IMR-90 (cell line): ENCODE results near the gene CPB2. TPM values are rescaled to one million over a fixed set of nuclear protein-coding genes. Genes with fewer than 3 reads are reported as not detected.

Source experiments
- ATAC-seq: fragments of 200-7000 bp; cut with Tn5 transposase; 2 replicates; pipeline ENCODE4 v1.9.1; 2020; ENCODE audit warnings: low read depth, mild to moderate bottlenecking, moderate library complexity
- BruUV-seq: library from RNA; stranded (reverse); fragments of 400-500 nt; replicated peaks from 2 replicates; lab custom pipeline; 2021; lab: Mats Ljungman, UMichigan
- CTCF ChIA-PET: fragments of 300-600 bp; formaldehyde crosslinking; extraction: SDS; loops from one replicate; lab custom pipeline; 2021; ENCODE audit warnings: antibody characterized with exemption; lab: Yijun Ruan, JAX
- POLR2A ChIA-PET: fragments of 300-600 bp; sonication (Branson Sonifier 250); formaldehyde crosslinking; loops from one replicate; lab custom pipeline; 2022; ENCODE audit warnings: antibody characterized with exemption; ENCODE audit not compliant: unreplicated experiment; lab: Charles Lee
- DNase-seq: peaks from one replicate; pipeline ENCODE4 v3.0.0; 2013
- H2AFZ ChIP-seq: replicated peaks from 2 replicates; pipeline ENCODE3; 2013; ENCODE audit warnings: low read length, mild to moderate bottlenecking; ENCODE audit not compliant: poor library complexity
- H2AK5ac ChIP-seq: 2 replicates; pipeline ENCODE4 v1.6.1; 2013; ENCODE audit warnings: low read depth, low read length, inconsistent platforms
- H2AK9ac ChIP-seq: replicated peaks from 2 replicates; pipeline ENCODE3; 2013; ENCODE audit warnings: mild to moderate bottlenecking, low read depth, low read length, moderate library complexity; ENCODE audit not compliant: poor library complexity
- H2BK120ac ChIP-seq: 2 replicates; pipeline ENCODE4 v1.6.1; 2013; ENCODE audit warnings: low read depth, low read length, inconsistent platforms
- H2BK15ac ChIP-seq: 3 replicates; pipeline ENCODE4 v1.6.1; 2013; ENCODE audit warnings: low read depth, low read length, inconsistent platforms
- H2BK20ac ChIP-seq: 2 replicates; pipeline ENCODE4 v1.6.1; 2013; ENCODE audit warnings: low read depth, mild to moderate bottlenecking, inconsistent platforms, low read length, moderate library complexity
- H2BK5ac ChIP-seq: 2 replicates; pipeline ENCODE4 v1.6.1; 2013; ENCODE audit warnings: mild to moderate bottlenecking, low read depth, low read length, inconsistent platforms; ENCODE audit not compliant: poor library complexity, severe bottlenecking
- H3K14ac ChIP-seq: replicated peaks from 2 replicates; pipeline ENCODE4 v1.6.1; 2013; ENCODE audit warnings: low read depth, low read length, inconsistent platforms
- H3K18ac ChIP-seq: 2 replicates; pipeline ENCODE4 v1.6.1; 2013; ENCODE audit warnings: low read depth, low read length, control low read depth
- H3K23ac ChIP-seq: 2 replicates; pipeline ENCODE4 v1.6.1; 2013; ENCODE audit warnings: low read depth, low read length, inconsistent platforms
- H3K27ac ChIP-seq: 2 replicates; pipeline ENCODE4 v1.5.1; 2013; ENCODE audit warnings: mild to moderate bottlenecking, control low read depth, low read length; ENCODE audit not compliant: insufficient read depth
- H3K27me3 ChIP-seq: 2 replicates; pipeline ENCODE4 v1.6.1; 2013; ENCODE audit warnings: low read length; ENCODE audit not compliant: control insufficient read depth, insufficient read depth
- H3K36me3 ChIP-seq: 2 replicates; pipeline ENCODE4 v1.6.1; 2013; ENCODE audit warnings: low read length, mixed read lengths; ENCODE audit not compliant: control insufficient read depth, insufficient read depth
- H3K4ac ChIP-seq: 2 replicates; pipeline ENCODE4 v1.6.1; 2013; ENCODE audit warnings: low read depth, low read length, inconsistent platforms
- H3K4me1 ChIP-seq: 2 replicates; pipeline ENCODE4 v1.6.1; 2013; ENCODE audit warnings: low read length, mixed read lengths; ENCODE audit not compliant: control insufficient read depth, insufficient read depth
- H3K4me2 ChIP-seq: 2 replicates; pipeline ENCODE4 v1.6.1; 2013; ENCODE audit warnings: low read depth, mild to moderate bottlenecking, control low read depth, low read length, moderate library complexity
- H3K4me3 ChIP-seq: 2 replicates; pipeline ENCODE4 v1.5.1; 2013; ENCODE audit warnings: low read depth, mild to moderate bottlenecking, control low read depth, low read length, moderate library complexity; ENCODE audit not compliant: insufficient read depth
- H3K56ac ChIP-seq: 2 replicates; pipeline ENCODE4 v1.6.1; 2013; ENCODE audit warnings: low read length, inconsistent platforms; ENCODE audit not compliant: insufficient read depth; ENCODE audit errors: extremely low read depth
- H3K79me1 ChIP-seq, 2 experiments: 2 replicates each; pipeline ENCODE4 v1.6.1; 2013; ENCODE audit warnings: low read length in 2 of 2, inconsistent platforms in 1 of 2, low read depth in 1 of 2
- H3K9ac ChIP-seq: 2 replicates; pipeline ENCODE4 v1.6.1; 2013; ENCODE audit warnings: low read depth, low read length, control low read depth
- H3K9me1 ChIP-seq: 2 replicates; pipeline ENCODE4 v1.6.1; 2013; ENCODE audit warnings: low read length, inconsistent platforms; ENCODE audit not compliant: insufficient read depth
- H3K9me3 ChIP-seq: 2 replicates; pipeline ENCODE4 v1.6.1; 2013; ENCODE audit warnings: low read length; ENCODE audit not compliant: control insufficient read depth, insufficient read depth
- H4K20me1 ChIP-seq: 2 replicates; pipeline ENCODE4 v1.6.1; 2013; ENCODE audit warnings: low read length, inconsistent platforms; ENCODE audit not compliant: insufficient read depth
- H4K5ac ChIP-seq: 2 replicates; pipeline ENCODE4 v1.6.1; 2013; ENCODE audit warnings: mild to moderate bottlenecking, low read depth, low read length, control low read depth
- H4K8ac ChIP-seq, 2 experiments: 2 replicates each; pipeline ENCODE4 v1.6.1; 2013; ENCODE audit warnings: low read depth in 2 of 2, low read length in 2 of 2, control low read depth in 1 of 2, inconsistent platforms in 1 of 2
- H4K91ac ChIP-seq: 2 replicates; pipeline ENCODE4 v1.6.1; 2013; ENCODE audit warnings: low read depth, low read length, inconsistent platforms; ENCODE audit not compliant: insufficient read depth
- POLR2A ChIP-seq: IDR thresholded peaks from 2 replicates; pipeline ENCODE4 v1.6.1; 2012; ENCODE audit warnings: mild to moderate bottlenecking, low read depth, low read length
- RAD21 ChIP-seq: IDR thresholded peaks from 2 replicates; pipeline ENCODE4 v1.6.1; 2012; ENCODE audit warnings: low read length, improper control_type of control experiment
- WGBS, 2 experiments: methylation state at CpG; one replicate each; pipeline versions ENCODE4 v1.1.5 to v1.1.7; 2013; ENCODE audit warnings: missing lambda C conversion rate in 2 of 2; ENCODE audit not compliant: insufficient read length in 1 of 2; ENCODE audit errors: extremely low coverage in 2 of 2; 5-methylcytosine and 5-hydroxymethylcytosine counted together
- dilution Hi-C: fragments of 300-500 bp; cut with HindIII; formaldehyde crosslinking; loops from one replicate; pipeline ENCODE4 v1.14.3; 2018; ENCODE audit warnings: low sequenced_read_pairs; ENCODE audit not compliant: unreplicated experiment
- in situ Hi-C: fragments of 300-500 bp; cut with MboI; formaldehyde crosslinking; loops from 3 replicates; pipeline ENCODE4 v1.14.3; 2019; ENCODE audit warnings: low sequenced_read_pairs, inconsistent platforms, mixed read lengths
- intact Hi-C: fragments of 100-400 bp; cut with micrococcal nuclease; formaldehyde crosslinking; loops from 2 replicates; pipeline ENCODE4 v1.10.0; 2022
- polyA plus RNA-seq, 3 experiments: library from polyadenylated mRNA; depleted of rRNA; stranded (reverse); fragments of >200 nt; gene quantifications; 2 replicates each; pipeline ENCODE4 v1.2.3, GENCODE V29; 2012; ENCODE audit warnings: low replicate concordance in 1 of 3
- total RNA-seq: library from RNA; depleted of rRNA; stranded (reverse); fragments of >200 nt; gene quantifications from 2 replicates; pipeline ENCODE4 v1.2.3, GENCODE V29; 2012
- TF ChIP-seq, protein P1 (sequence below): conservative IDR thresholded peaks from 2 replicates; pipeline ENCODE4 v1.5.1; 2012; ENCODE audit warnings: mild to moderate bottlenecking, low read depth, low read length, improper control_type of control experiment

Gene CPB2
- total and polyA plus RNA-seq, 2 of the 4 experiments (the other 2 are of a cell fraction), result not detected

DNA sequence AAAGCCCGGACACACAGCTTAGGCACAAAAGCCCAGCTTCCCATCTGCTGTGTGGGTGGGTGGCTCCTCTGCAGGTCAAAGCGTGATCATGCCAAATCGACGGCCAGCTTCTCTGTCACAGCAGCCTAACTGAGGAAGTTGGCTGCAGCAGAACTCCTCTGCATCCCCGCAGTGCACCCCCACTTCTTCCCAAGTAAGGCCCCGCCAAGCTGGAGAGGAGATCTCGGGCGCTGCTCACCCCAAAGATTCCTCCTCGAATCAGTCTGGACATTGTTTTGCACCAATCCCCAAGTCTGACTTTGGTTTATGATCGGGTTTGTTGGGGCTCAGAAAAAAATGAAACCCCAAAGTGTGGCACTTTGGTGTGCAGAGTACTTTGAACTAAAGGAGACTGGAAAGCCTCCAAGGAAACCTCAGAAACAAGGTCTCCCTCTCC, 19.7 kb upstream of the CPB2 start:
- Histone ChIP-seq H3K9me1 (no peaks in the 10 kb centered on the region), H2BK15ac (no peak overlapping the region), H3K9me3 (no peaks in the 10 kb centered on the region), H2BK120ac (no peak overlapping the region), H3K4me1 (no peaks in the 10 kb centered on the region), H3K18ac (no peak overlapping the region), H4K91ac (no peak overlapping the region), H3K23ac (no peak overlapping the region), H4K20me1 (no peaks in the 10 kb centered on the region), H3K36me3 (no peaks in the 10 kb centered on the region), H3K9ac (no peak overlapping the region), H2AK9ac (no peak overlapping the region), H4K8ac (no peak overlapping the region), H3K79me1 (no peaks in the 10 kb centered on the region), H2BK20ac (no peak overlapping the region), H2BK5ac (no peak overlapping the region), H3K4me2 (no peak overlapping the region), H3K56ac (no peak overlapping the region), H2AK5ac (no peak overlapping the region), H4K5ac (no peak overlapping the region), H3K27me3 (peaks cover 10% of the 10 kb centered on the region), H3K14ac (no peak overlapping the region), H3K27ac (no peak overlapping the region), H3K4ac (no peak overlapping the region), H2AFZ (no peak overlapping the region), H3K4me3 (no peak overlapping the region)
- DNase-seq (no peak), ATAC-seq (no peak)
- intact Hi-C loops (no loop called here), in situ Hi-C loops (loop anchor here (10.0 kb wide), 1 partner anchor 500 kb away; no protein-coding TSS in a partner anchor), dilution Hi-C loops (no loop called here)
- WGBS, 2 experiments, result 70% methylated on average over 4 of the region's 10 CpGs; no CpG with 5 or more reads in 1 of the 2 experiments
- BruUV-seq, result no TSS peak
- ChIA-PET POLR2A (no interaction called here), CTCF (no interaction called here)
- TF ChIP-seq, protein P1, sequence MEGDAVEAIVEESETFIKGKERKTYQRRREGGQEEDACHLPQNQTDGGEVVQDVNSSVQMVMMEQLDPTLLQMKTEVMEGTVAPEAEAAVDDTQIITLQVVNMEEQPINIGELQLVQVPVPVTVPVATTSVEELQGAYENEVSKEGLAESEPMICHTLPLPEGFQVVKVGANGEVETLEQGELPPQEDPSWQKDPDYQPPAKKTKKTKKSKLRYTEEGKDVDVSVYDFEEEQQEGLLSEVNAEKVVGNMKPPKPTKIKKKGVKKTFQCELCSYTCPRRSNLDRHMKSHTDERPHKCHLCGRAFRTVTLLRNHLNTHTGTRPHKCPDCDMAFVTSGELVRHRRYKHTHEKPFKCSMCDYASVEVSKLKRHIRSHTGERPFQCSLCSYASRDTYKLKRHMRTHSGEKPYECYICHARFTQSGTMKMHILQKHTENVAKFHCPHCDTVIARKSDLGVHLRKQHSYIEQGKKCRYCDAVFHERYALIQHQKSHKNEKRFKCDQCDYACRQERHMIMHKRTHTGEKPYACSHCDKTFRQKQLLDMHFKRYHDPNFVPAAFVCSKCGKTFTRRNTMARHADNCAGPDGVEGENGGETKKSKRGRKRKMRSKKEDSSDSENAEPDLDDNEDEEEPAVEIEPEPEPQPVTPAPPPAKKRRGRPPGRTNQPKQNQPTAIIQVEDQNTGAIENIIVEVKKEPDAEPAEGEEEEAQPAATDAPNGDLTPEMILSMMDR, result no peak
- TF ChIP-seq RAD21, result no peak
- TF ChIP-seq POLR2A, result no peak
